H54 (cell line): Measurements from ENCODE around the gene YY1AP1.
A peak's percentile ranks its signal among the peaks of the same experiment; 100 is the strongest.
"Not testable (repeated sequence)": the region's sequence is repeated elsewhere in the genome, so short reads cannot be mapped to it uniquely, and the experiment has no call there.

Source experiments
- DNase-seq: peaks from one replicate; pipeline ENCODE4 v3.0.0; 2011; ENCODE audit warnings: low spot score, mixed read lengths; ENCODE audit not compliant: insufficient read length
- FAIRE-seq: peaks from 3 replicates; lab custom pipeline; 2011; peaks lifted over from hg19 to GRCh38; lab: Jason Lieb, UNC
- POLR2A ChIP-seq: IDR thresholded peaks from 2 replicates; pipeline ENCODE4 v1.6.1; 2011; ENCODE audit warnings: low read depth, mild to moderate bottlenecking, low read length

Gene YY1AP1

GRCh38 chr1:155680531-155680930 lies 8.0 kb downstream of the YY1AP1 start:
- no peak for TF ChIP-seq POLR2A
- DNase-seq, result no peak
- no peak for FAIRE-seq

- not testable (repeated sequence) for FAIRE-seq, DNase-seq
These were observed 9.6 kb downstream of the YY1AP1 start for GRCh38 chr1:155678992-155679391.

- DNase-seq (no peak), FAIRE-seq (no peak)
- TF ChIP-seq POLR2A, result no peak
These were observed 10.5 kb downstream of the YY1AP1 start for GRCh38 chr1:155678027-155678426.

GRCh38 chr1:155673003-155673402 lies 15.6 kb downstream of the YY1AP1 start:
- TF ChIP-seq POLR2A, result no peak
- FAIRE-seq (no peak), DNase-seq (no peak)

GRCh38 chr1:155671750-155672149 lies 16.8 kb downstream of the YY1AP1 start:
- no peak for TF ChIP-seq POLR2A
- FAIRE-seq (no peak), DNase-seq (no peak)

GRCh38 chr1:155669233-155670162 lies 19.1 kb downstream of the YY1AP1 start:
- FAIRE-seq, result no peak
- no peak for DNase-seq
- no peak for TF ChIP-seq POLR2A

- DNase-seq, FAIRE-seq: not testable (repeated sequence)
These were observed 27.3 kb downstream of the YY1AP1 start for GRCh38 chr1:155661239-155661638.

- DNase-seq, result no peak
- TF ChIP-seq POLR2A, result no peak
- no peak for FAIRE-seq
These were observed 31.1 kb downstream of the YY1AP1 start for GRCh38 chr1:155657463-155657862.

- no peak for TF ChIP-seq POLR2A
- FAIRE-seq (no peak), DNase-seq (no peak)
These were observed 35.6 kb downstream of the YY1AP1 start for GRCh38 chr1:155652951-155653350.

GRCh38 chr1:155651861-155652661 lies 36.5 kb downstream of the YY1AP1 start:
- TF ChIP-seq POLR2A, result no peak
- FAIRE-seq (no peak), DNase-seq (no peak)

- no peak for DNase-seq
- no peak for TF ChIP-seq POLR2A
- FAIRE-seq, result no peak
These were observed 38.3 kb downstream of the YY1AP1 start for GRCh38 chr1:155650231-155650757.

GRCh38 chr1:155649676-155650075 lies 38.9 kb downstream of the YY1AP1 start:
- FAIRE-seq, result no peak
- no peak for DNase-seq
- no peak for TF ChIP-seq POLR2A

GRCh38 chr1:155648207-155649147 lies 40.1 kb downstream of the YY1AP1 start:
- DNase-seq (peak; percentile 56), FAIRE-seq (peak; percentile 83)
- TF ChIP-seq POLR2A, result no peak
